ENCODE results near the gene OR4D5.

GRCh38 chr11:123920943-123921342, 18.5 kb upstream of the OR4D5 start:
- TF ChIP-seq CTCF (conservative IDR thresholded peaks at IDR 0.05 in 1 of 2, IDR thresholded peaks at IDR 0.05 in 1 of 2; ENCODE audit: low read depth in 1 of 2, low read length in 2 of 2): no peak
- no peak for TF ChIP-seq EZH2 (IDR thresholded peaks at IDR 0.05; ENCODE audit: low read length, missing control alignments)
